Measurements from ENCODE around the gene ZC3H12D.

ZC3H12D gene

GRCh38 chr6:149405823-149406765 is 78.7 kb downstream of the ZC3H12D start:
- DNase-seq, result no peak

GRCh38 chr6:149403534-149403933 is 81.3 kb downstream of the ZC3H12D start:
- DNase-seq, result no peak

GRCh38 chr6:149400050-149400449 is 84.8 kb downstream of the ZC3H12D start, which contains the start of gene SUMO4:
TSS of gene SUMO4 (plus strand) at chr6:149400262. CDS start at chr6:149400392, 130 bp downstream.
- no peak for DNase-seq

- no peak for DNase-seq
Measured at GRCh38 chr6:149397384-149397783, 87.4 kb downstream of the ZC3H12D start.

Data from stimulated activated CD4-positive, alpha-beta T cell treated with anti-CD3 and anti-CD28 coated beads, Interleukin-1b, Interleukin-23, amount 100 ng/mL, for 48 hours (primary cell).